Neural cell (in vitro differentiated cells): ENCODE results near the gene CUX1. TPM values are rescaled to one million over a fixed set of nuclear protein-coding genes. Genes with fewer than 3 reads are reported as not detected.

Source experiments
- H2AFZ ChIP-seq: fragments of 200-600, 300-800 bp; sonication (generic), shearing (Covaris generic); 2 replicates; pipeline ENCODE4 v1.6.0; 2014; ENCODE audit warnings: low read depth, mild to moderate bottlenecking, antibody characterized with exemption, low read length, moderate library complexity
- H3F3A ChIP-seq: fragments of 200-600 bp; shearing (Covaris generic); 2 replicates; pipeline ENCODE4 v1.6.1; 2016; ENCODE audit warnings: mild to moderate bottlenecking, moderate library complexity, mixed read lengths, antibody characterized with exemption, low read length; ENCODE audit not compliant: insufficient read depth, poor library complexity, severe bottlenecking
- H3K27ac ChIP-seq: fragments of 200-600, 300-800 bp; sonication (generic), shearing (Covaris generic); 2 replicates; pipeline ENCODE4 v1.5.1; 2014; ENCODE audit warnings: mild to moderate bottlenecking, low read length, moderate library complexity
- H3K27me3 ChIP-seq: fragments of 300-800, 200-600 bp; sonication (generic), shearing (Covaris generic); 2 replicates; pipeline ENCODE4 v1.6.0; 2014; ENCODE audit warnings: mild to moderate bottlenecking, low read depth, low read length, moderate library complexity; ENCODE audit not compliant: insufficient read depth
- H3K36me3 ChIP-seq: fragments of 300-800, 200-600 bp; sonication (generic), shearing (Covaris generic); 2 replicates; pipeline ENCODE4 v1.5.1; 2014; ENCODE audit warnings: mild to moderate bottlenecking, antibody characterized with exemption, low read length, moderate library complexity; ENCODE audit not compliant: insufficient read depth
- H3K4me2 ChIP-seq: fragments of 300-800, 200-600 bp; sonication (generic), shearing (Covaris generic); 2 replicates; pipeline ENCODE4 v1.6.0; 2014; ENCODE audit warnings: mild to moderate bottlenecking, low read length
- H3K4me3 ChIP-seq: fragments of 300-800, 200-600 bp; sonication (generic), shearing (Covaris generic); 2 replicates; pipeline ENCODE4 v1.5.1; 2014; ENCODE audit warnings: mild to moderate bottlenecking, low read length, moderate library complexity
- H3K79me2 ChIP-seq: fragments of 200-600 bp; shearing (Covaris generic); replicated peaks from 2 replicates; pipeline ENCODE4 v1.6.0; 2014; ENCODE audit warnings: mild to moderate bottlenecking, low read length, moderate library complexity; ENCODE audit not compliant: insufficient read depth
- H3K9ac ChIP-seq: fragments of 300-800, 200-600 bp; sonication (generic), shearing (Covaris generic); 2 replicates; pipeline ENCODE4 v1.6.1; 2016; ENCODE audit warnings: mild to moderate bottlenecking, low read length, mixed read lengths
- H3K9me2 ChIP-seq: fragments of 200-600 bp; shearing (Covaris generic); 2 replicates; pipeline ENCODE4 v1.6.1; 2016; ENCODE audit warnings: mild to moderate bottlenecking, low read length, mixed read lengths; ENCODE audit not compliant: insufficient read depth
- H3K9me3 ChIP-seq: fragments of 200-600, 300-800 bp; sonication (generic), shearing (Covaris generic); 2 replicates; pipeline ENCODE4 v1.6.1; 2016; ENCODE audit warnings: mild to moderate bottlenecking, mixed run types, low read length, moderate library complexity, mixed read lengths
- H4K20me1 ChIP-seq: fragments of 200-600 bp; shearing (Covaris generic); 2 replicates; pipeline ENCODE4 v1.6.1; 2016; ENCODE audit warnings: mild to moderate bottlenecking, mixed run types; ENCODE audit not compliant: insufficient read depth
- EP300 ChIP-seq: fragments of 450-650 bp; conservative IDR thresholded peaks from 2 replicates; pipeline ENCODE4 v1.6.1; 2014; ENCODE audit warnings: antibody characterized with exemption, mild to moderate bottlenecking, moderate library complexity; ENCODE audit not compliant: poor library complexity, severe bottlenecking
- EZH2 ChIP-seq: fragments of 200-600, 300-800 bp; shearing (Covaris generic), sonication (generic); IDR thresholded peaks from 2 replicates; pipeline ENCODE4 v1.6.1; 2014; ENCODE audit warnings: antibody characterized with exemption, low read length, borderline replicate concordance, mild to moderate bottlenecking; ENCODE audit not compliant: insufficient read depth, poor library complexity, severe bottlenecking
- MXI1 ChIP-seq: fragments of 450-650 bp; conservative IDR thresholded peaks from 2 replicates; pipeline ENCODE4 v1.6.1; 2014; ENCODE audit warnings: antibody characterized with exemption, mild to moderate bottlenecking; ENCODE audit not compliant: poor library complexity, severe bottlenecking
- POLR2AphosphoS5 ChIP-seq: IDR thresholded peaks from 2 replicates; pipeline ENCODE4 v1.6.1; 2012
- RAD21 ChIP-seq: fragments of 450-650 bp; conservative IDR thresholded peaks from 2 replicates; pipeline ENCODE4 v1.6.1; 2014; ENCODE audit warnings: antibody characterized with exemption, mild to moderate bottlenecking, moderate library complexity
- SMC3 ChIP-seq: fragments of 450-650 bp; conservative IDR thresholded peaks from 2 replicates; pipeline ENCODE4 v1.6.1; 2014; ENCODE audit warnings: antibody characterized with exemption, mild to moderate bottlenecking, moderate library complexity; ENCODE audit not compliant: poor library complexity
- TAF1 ChIP-seq: IDR thresholded peaks from 2 replicates; pipeline ENCODE4 v1.6.1; 2012; ENCODE audit warnings: low read depth
- polyA plus RNA-seq: library from polyadenylated mRNA; depleted of rRNA; stranded (reverse); fragments of >200 nt; gene quantifications from 2 replicates; pipeline ENCODE4 v1.2.3, GENCODE V29; 2014
- TF ChIP-seq, protein P1 (sequence below): fragments of 450-650 bp; IDR thresholded peaks from 2 replicates; pipeline ENCODE4 v1.5.1; 2014; ENCODE audit warnings: antibody characterized with exemption, mild to moderate bottlenecking, moderate library complexity; ENCODE audit not compliant: poor library complexity, severe bottlenecking
- TF ChIP-seq, protein P2 (sequence below): IDR thresholded peaks from 2 replicates; pipeline ENCODE4 v1.6.1; 2012; ENCODE audit warnings: borderline replicate concordance

The CUX1 gene
- polyA plus RNA-seq, 1 donor from 2014 or later = 26.6 TPM

DNA sequence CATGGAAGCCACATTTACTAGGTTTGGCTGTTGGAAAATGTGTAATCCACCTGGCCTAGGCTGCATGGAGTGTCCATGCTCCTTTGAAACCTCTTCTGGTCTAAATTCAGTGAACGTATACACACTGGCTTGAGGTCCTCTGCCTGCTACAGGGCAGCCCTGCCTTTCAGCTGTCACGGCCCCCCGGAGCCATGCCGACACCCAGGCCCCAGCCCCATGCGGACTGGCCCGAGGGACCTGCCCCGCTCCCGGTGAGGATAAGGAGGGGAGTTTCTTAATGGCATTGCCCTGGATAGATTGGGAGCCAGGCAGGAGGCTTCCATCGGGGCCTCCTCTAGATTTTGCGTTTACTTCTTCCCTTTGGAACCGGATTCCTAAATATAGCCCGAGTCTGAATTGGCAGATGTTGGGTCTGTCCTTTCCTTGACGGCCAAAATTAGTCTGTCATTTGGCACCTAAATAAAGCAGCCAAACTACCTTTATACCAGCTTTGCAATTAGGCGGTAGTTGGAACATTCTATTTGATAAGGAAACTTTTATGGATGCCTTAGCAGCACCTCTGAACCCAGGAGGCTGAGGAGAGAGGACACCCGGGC is 397.1 kb downstream of the CUX1 start:
- no peaks in the 10 kb centered on the region for H3K36me3 ChIP-seq
- no peak overlapping the region for H3K27ac ChIP-seq
- no peak overlapping the region for H3K9ac ChIP-seq
- H3K9me3 ChIP-seq = no peaks in the 10 kb centered on the region
- H3K4me3 ChIP-seq = no peak overlapping the region
- no peaks in the 10 kb centered on the region for H3F3A ChIP-seq
- no peaks in the 10 kb centered on the region for H3K27me3 ChIP-seq
- TF ChIP-seq MXI1 = no peak
- TF ChIP-seq TAF1 = no peak
- TF ChIP-seq POLR2AphosphoS5 = no peak
- no peak for TF ChIP-seq EZH2
- no peak for TF ChIP-seq SMC3
- TF ChIP-seq, protein P1, sequence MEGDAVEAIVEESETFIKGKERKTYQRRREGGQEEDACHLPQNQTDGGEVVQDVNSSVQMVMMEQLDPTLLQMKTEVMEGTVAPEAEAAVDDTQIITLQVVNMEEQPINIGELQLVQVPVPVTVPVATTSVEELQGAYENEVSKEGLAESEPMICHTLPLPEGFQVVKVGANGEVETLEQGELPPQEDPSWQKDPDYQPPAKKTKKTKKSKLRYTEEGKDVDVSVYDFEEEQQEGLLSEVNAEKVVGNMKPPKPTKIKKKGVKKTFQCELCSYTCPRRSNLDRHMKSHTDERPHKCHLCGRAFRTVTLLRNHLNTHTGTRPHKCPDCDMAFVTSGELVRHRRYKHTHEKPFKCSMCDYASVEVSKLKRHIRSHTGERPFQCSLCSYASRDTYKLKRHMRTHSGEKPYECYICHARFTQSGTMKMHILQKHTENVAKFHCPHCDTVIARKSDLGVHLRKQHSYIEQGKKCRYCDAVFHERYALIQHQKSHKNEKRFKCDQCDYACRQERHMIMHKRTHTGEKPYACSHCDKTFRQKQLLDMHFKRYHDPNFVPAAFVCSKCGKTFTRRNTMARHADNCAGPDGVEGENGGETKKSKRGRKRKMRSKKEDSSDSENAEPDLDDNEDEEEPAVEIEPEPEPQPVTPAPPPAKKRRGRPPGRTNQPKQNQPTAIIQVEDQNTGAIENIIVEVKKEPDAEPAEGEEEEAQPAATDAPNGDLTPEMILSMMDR = no peak
- TF ChIP-seq, protein P2, sequence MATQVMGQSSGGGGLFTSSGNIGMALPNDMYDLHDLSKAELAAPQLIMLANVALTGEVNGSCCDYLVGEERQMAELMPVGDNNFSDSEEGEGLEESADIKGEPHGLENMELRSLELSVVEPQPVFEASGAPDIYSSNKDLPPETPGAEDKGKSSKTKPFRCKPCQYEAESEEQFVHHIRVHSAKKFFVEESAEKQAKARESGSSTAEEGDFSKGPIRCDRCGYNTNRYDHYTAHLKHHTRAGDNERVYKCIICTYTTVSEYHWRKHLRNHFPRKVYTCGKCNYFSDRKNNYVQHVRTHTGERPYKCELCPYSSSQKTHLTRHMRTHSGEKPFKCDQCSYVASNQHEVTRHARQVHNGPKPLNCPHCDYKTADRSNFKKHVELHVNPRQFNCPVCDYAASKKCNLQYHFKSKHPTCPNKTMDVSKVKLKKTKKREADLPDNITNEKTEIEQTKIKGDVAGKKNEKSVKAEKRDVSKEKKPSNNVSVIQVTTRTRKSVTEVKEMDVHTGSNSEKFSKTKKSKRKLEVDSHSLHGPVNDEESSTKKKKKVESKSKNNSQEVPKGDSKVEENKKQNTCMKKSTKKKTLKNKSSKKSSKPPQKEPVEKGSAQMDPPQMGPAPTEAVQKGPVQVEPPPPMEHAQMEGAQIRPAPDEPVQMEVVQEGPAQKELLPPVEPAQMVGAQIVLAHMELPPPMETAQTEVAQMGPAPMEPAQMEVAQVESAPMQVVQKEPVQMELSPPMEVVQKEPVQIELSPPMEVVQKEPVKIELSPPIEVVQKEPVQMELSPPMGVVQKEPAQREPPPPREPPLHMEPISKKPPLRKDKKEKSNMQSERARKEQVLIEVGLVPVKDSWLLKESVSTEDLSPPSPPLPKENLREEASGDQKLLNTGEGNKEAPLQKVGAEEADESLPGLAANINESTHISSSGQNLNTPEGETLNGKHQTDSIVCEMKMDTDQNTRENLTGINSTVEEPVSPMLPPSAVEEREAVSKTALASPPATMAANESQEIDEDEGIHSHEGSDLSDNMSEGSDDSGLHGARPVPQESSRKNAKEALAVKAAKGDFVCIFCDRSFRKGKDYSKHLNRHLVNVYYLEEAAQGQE = no peak
- no peak for TF ChIP-seq RAD21
- TF ChIP-seq EP300 = no peak
- no peaks in the 10 kb centered on the region for H3K9me2 ChIP-seq
- no peaks in the 10 kb centered on the region for H4K20me1 ChIP-seq
- H2AFZ ChIP-seq = no peak overlapping the region
- H3K79me2 ChIP-seq = no peaks in the 10 kb centered on the region
- no peak overlapping the region for H3K4me2 ChIP-seq

DNA sequence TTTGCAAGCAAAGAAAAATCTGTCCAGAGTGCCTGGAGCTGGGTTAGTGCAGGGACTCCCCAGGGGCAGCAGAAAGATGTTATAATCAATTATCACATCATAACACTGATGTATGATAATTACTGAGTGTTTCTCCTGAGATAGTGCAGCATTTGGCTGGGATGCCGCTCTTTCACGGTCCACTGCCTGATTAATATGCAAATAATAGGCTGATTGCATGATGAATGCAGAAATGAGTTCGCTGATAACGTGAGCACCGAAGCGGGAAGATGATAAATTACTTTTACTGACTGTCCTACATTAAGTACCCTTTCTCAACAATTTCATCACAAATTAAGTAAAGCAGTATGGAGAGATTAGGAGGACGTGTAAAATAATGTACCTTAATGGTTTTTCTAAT is 397.8 kb downstream of the CUX1 start:
- H3K9me2 ChIP-seq = no peaks in the 10 kb centered on the region
- no peak overlapping the region for H2AFZ ChIP-seq
- H3K27ac ChIP-seq = no peak overlapping the region
- no peaks in the 10 kb centered on the region for H3K9me3 ChIP-seq
- no peaks in the 10 kb centered on the region for H3K27me3 ChIP-seq
- TF ChIP-seq TAF1 = no peak
- H3F3A ChIP-seq = no peaks in the 10 kb centered on the region
- no peak overlapping the region for H3K4me2 ChIP-seq
- H4K20me1 ChIP-seq = no peaks in the 10 kb centered on the region
- no peaks in the 10 kb centered on the region for H3K36me3 ChIP-seq
- no peaks in the 10 kb centered on the region for H3K79me2 ChIP-seq
- no peak overlapping the region for H3K4me3 ChIP-seq
- H3K9ac ChIP-seq = no peak overlapping the region

DNA sequence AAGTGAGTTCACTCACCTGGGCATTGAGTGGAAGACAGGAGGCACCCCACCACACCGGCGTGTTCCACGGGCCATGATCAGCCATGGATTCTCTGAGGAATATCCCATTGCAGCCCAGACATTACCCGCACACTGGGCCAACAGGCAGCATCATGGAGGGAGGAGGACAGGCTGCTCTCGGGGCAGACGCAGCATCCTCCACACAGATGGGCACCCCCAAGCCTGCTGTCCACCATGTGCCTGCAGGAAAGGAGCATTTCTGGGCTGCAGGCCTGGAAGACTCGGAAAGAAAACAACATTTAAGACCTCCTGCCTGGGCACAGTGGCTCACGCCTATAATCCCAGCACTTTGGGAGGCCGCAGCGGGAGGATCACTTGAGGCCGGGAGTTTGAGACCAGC is 398.3 kb downstream of the CUX1 start:
- Histone ChIP-seq H3K9me2 (no peaks in the 10 kb centered on the region), H3F3A (no peaks in the 10 kb centered on the region), H3K9me3 (no peaks in the 10 kb centered on the region), H2AFZ (no peak overlapping the region), H3K4me3 (no peak overlapping the region), H3K27ac (no peak overlapping the region), H4K20me1 (no peaks in the 10 kb centered on the region), H3K27me3 (no peaks in the 10 kb centered on the region), H3K36me3 (no peaks in the 10 kb centered on the region), H3K4me2 (no peak overlapping the region), H3K79me2 (no peaks in the 10 kb centered on the region), H3K9ac (no peak overlapping the region)
- TF ChIP-seq, protein P2 = no peak
- TF ChIP-seq, protein P1 = no peak
- TF ChIP-seq SMC3 = no peak
- TF ChIP-seq EP300 = no peak
- no peak for TF ChIP-seq POLR2AphosphoS5
- TF ChIP-seq RAD21 = no peak
- no peak for TF ChIP-seq MXI1
- TF ChIP-seq EZH2 = no peak
- no peak for TF ChIP-seq TAF1
